Hematopoietic multipotent progenitor cell treated with erythropoietin and hydrocortisone succinate and interleukin-3 and kit ligand, for 6 days (in vitro differentiated cells): ENCODE data around the gene PTPRD.
"Not testable (repeated sequence)": the region's sequence is repeated elsewhere in the genome, so short reads cannot be mapped to it uniquely, and the experiment has no call there.

Experiments used
- DNase-seq: peaks from one replicate; pipeline ENCODE4 v3.0.0-alpha.2; 2015

The PTPRD gene

DNA sequence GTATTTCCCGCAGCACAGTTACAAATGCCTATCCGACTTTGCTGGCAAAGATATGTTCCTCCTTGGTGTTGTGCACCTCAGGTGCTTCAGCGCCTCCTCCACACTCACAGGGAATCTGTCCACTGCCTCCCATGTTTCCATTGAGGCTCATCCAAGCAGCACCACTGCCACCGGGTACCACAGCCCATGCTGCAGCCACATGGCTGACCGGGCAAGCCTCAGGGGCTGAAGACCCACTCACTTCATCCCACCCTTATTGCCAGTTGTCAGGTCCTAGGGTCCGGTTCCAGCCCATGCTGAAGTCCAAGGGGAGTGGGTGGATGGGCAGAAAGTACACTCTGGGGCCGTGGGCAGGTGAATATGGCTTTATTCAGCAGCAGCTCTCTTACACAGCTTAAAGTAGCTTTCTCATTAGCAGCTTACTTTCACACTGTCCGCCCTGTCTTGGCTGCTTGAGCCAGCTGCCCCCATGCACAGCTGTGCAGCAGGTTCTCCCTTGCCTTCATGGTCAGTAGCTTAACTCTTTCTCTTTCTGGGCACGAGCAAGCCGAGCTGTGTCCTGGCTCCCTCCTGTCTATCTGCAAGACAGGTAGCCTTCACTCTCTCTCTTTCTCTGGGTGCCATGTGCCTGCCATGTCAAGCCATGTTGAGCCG is 1052.3 kb downstream of the PTPRD start:
- DNase-seq: no peak

DNA sequence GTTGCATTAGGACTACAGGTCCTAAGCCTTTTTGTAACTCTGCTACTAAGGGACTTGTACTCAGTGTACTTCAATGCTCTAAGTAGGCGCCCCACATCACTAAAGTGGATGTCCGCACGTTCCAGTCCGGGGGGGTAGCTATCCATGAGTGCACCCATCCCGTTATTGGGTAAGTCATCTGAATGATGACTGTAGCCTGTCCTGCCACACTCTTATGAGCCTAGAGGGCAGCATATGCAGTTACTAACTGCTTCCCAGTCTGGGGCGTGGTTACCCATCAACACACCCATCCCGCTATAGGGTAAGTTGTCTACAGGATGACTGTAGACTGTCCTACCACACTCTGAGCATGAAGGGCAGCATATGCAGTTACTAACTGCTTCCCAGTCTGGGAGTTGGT is 1053.9 kb downstream of the PTPRD start:
- no peak for DNase-seq

DNA sequence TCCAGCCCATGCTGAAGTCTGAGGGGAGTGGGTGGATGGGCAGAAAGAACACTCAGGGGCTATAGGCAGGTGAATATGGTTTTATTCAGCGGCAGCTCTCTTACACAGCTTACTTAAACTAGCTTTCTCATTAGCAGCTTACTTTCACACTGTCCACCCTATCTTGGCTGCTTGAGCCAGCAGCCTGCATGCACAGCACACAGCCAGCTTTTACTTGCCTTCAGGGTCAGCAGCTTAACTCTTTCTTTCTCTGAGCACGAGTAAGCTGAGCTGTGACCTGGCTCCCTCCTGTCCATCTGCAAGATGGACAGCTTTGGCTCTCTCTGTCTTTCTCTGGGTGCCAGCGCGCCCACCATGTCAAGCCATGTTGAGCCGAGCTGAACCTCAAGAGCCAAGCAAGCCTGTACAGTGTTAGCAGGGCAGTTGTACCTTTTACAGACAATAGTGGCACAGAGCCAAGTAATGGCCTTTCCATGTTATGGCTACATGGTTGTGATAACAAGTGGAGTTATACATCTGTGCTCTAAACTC is 1054.9 kb downstream of the PTPRD start:
- DNase-seq: no peak

DNA sequence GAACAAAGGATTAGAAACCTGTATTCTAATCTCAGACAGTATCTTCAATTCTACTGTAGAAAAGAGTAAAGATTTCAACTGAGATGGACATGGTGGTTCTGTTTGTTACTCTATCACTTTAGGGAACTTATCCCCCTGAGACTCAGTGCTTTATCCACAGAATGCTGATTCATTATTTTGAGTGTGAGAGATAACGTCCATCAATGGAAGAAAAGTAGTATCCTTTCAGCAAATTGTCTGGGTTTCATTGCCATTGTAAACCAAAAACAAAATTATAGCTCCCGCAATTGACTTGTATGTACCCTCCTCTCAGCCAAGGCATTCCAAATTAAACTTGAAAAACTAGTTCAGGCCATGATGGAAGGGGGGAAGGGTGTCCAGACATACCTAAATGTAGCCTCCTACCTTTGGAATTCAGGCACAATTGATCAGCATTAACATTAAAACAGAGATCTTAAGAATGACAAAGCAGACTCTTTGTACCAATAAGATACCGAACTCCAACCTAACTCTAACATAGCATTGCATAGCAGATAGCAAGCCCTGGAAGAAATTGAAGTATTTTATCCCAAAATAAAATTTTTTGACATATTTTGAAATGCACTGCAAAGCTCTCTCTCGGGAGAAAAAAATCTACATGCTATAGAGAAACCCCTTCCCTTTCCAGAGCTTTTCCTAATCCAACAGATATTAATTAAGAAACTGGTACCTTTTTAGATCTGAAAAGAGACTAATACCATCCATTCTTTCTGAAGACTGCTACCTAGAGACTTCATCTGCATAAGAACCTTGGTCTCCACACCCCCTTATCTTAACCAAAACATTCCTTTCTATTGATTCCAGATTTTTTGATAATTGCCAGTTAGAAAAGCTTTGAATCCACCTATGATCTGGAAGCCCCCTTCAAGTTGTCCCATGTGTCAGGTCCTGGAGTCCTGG is 1055.7 kb downstream of the PTPRD start:
- no peak for DNase-seq

DNA sequence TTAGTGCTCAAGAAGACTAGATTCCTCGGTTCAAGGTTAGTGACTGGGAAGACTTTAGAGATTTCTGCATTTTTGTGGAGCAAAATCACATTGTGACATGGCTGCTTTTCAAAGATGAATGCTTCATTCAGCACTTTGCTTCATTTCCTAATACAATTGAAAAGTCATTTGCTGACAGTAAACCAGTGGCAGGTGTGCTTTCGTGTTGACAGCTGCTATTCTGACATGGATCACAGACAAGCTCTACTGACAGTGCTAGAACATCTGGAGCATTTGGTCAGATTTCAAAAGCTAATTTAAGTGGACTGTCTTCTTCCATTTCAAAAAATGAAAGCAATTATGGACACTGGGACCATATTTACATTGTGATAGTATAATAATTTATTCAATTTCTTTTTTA is 1060.1 kb downstream of the PTPRD start:
- DNase-seq: no peak

DNA sequence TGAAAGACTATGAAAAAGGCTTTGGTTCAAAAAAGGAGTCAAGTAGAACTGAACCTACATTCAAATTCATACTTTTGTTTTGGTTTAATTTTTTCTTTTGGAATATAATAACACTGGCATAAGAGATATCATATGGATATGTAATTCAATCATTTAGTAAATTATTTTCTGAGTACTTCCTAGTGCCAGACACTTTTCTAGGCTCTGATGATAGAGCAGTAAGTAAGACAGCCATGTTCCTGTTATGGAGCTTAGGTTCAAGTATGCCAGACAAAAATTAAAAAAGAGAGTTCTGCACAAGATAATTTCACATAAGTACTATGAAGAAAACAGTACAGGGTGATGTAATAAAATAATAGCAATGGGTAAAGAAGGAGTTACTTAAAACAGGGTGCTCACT is 1074.0 kb downstream of the PTPRD start:
- no peak for DNase-seq

DNA sequence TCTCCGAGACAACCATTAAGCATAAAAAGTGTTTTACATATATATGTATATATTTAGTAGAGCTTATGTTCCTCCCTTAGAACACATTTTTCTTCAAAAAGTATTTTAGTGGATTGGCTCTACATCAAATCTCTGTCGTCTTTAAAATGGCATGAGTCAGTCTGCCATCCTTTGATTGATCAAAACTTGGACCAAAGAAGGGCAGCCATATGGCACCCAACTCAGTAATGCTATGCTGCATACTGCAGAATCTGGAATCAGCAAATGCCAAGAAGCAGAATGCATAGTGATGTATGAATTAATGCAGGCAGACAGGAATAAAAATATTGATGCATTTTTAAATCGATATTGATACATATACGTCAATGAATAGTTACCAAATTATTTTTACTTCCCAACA is 1074.4 kb downstream of the PTPRD start:
- DNase-seq: no peak

DNA sequence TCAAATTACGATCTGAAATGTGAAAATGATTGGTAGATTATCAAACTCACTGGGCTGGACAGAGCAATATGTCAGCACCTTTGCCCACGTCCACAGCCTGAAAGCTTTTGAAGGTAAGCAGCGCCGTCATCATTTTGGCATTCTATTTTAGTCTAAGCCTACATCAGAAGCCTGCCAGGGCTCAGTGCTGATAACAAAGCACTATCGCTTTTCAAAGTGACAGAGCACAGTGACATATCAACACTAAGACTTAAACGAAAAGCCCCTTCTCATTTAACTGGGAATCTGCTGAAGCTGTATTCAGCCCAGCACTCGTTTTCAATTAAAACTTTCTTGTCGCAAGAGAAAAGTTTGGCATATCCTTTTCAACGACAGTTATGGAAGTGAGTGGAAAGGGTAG is 1076.3 kb downstream of the PTPRD start:
- no peak for DNase-seq

DNA sequence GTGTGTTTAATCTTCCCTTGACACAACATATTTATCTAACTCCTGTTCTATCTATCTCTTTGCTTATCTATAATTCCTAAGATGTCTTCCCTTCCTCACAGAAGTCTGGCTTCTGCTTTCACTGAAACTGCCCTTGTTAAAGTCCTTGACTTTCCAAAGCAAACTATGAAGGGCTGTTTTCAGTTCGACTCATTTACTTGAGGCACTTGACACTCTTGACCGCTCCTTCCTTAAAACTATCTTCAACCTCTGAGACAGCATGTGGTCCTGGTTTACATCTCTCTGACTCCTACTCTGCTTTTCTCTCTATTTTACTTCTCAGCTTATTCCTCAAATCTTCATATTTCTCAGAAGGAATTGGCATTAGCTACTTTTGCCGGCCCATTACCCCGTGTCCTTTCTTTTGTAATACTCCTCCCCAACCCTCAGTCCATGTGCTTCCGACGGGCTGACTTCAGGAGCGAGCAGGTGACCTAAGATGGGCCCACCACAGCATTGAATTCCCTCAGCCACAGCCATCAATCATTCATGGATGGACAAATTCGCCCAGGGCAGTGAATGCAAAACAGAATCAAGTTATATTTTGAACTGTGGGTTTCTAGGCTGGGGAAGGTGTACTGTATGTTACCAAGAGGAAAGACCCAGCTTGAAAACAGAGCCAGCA is 1089.2 kb downstream of the PTPRD start:
- no peak for DNase-seq

DNA sequence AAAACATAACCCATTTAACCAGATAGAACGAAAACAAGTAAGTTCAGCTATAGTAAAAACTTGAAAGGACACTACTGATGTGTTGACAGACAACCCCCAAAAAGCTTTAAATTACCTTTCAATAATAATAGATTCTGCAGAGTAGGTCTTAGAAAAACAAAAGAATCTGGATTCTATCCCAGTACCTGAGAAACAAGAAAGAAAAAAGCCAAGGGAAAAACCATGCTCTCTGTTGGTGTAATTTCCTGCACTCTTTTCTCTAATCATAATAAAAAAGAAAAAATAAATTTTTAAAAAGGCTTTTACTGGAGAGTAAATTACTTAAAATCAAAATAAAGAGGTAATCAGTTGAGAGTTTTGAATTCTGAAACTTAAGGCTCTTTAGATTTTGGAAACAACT is 1090.4 kb downstream of the PTPRD start:
- no peak for DNase-seq

DNA sequence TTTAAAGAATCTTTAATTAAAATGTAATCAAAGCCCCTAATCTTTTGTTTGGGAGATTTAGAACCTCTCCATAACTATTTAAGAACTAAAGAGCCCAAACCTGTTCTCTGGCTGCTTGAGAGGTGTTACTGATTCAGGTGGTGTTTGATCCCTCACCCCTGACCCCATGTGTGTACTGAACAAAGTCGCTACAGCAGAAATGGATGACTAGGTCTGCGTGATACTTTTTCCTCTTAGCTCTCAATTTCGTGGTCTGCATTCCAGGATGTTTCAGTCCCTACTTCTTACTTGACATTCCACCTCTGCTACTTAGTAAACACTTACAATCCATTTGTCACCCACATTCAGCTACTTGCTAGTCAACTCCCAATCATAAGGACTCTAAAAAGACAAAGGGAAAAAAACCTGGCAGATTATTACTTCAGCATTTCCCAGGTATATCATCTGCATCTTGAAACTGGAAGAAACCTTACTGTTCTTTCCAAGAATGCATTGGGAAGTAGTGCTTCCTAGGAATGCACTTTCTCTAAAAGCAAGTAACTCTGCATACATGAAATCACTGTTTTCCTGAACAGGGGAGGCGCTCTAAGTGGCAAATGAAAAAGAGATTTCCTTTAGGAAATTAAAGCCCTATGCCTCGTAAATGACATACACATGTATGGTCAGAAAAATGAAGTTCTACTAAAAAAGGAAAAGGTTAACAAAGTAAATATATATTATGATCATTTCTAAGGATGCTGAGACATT is 1091.6 kb downstream of the PTPRD start:
- DNase-seq: no peak

DNA sequence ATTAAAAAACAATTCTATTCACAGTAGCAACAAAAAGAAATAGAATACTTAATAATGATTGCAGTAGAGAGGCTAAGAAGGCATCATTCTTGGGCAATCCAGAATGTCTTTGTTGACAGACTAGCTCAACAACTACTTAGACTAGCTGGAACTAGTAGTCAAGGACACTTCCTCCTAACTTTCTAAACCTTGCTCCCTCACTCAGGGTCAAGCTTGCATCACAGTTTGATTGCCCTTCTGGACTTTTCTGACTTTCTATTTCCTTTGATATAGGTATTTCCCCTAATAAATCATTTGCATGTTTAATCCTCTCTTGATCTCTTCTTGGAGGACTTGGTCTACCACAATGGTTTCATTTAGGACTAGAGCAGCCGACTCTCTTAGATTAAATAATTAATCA is 1107.9 kb downstream of the PTPRD start:
- no peak for DNase-seq

DNA sequence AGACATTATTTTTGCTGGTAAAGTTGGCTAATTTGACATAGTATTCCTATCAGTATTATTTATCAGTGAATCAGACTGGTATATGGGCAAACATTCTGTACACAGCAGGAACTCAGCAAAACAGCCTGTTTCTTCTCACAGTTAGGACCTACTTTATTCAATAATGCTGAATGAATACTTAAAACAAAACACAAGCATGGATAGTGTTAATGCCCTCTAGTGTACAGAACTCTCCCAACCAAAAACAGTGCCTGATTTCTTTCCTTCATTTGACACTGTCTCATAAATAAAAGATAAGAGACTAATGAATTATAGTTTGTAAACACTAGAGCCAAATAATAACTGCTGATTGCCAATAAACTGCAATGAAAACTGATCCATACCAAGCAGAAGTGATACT is 1113.3 kb downstream of the PTPRD start:
- DNase-seq: no peak

DNA sequence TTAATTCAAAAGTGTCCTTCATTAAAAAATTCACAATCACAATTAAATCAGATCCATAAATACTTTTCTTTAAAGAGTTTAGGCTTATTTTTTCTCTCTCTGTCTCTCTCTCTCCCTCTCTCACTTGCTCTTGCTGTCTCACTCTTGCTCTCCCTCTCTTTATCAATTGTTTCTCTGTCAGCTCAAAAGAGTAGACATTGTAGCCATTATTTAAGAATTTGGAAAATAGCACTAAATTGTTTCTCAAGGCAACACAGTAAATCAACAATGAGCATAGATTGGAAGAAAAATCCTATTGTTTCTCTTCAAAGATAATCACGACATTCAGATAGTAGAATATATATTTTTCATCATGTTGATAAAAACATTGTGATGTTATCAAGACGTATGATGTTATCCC is 1114.0 kb downstream of the PTPRD start:
- no peak for DNase-seq

DNA sequence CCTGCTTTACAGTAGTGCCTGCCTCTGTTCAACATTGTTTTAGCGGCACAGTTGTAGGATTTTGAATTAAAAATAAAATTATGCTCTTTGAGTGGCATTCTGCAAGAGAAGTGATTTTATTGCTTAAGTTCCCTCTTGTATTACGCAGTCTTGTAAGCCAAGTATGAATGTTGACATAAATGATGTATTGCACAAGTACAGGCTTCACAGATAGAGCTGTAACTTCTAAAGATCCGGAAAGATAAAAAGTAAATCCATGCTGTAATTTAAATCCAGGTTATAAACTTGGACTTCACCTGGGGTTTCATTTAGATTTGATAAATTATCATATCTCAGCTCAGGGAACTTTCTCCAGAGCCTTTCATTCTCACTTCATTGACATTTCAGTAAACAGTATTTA is 1114.7 kb downstream of the PTPRD start:
- DNase-seq: no peak

DNA sequence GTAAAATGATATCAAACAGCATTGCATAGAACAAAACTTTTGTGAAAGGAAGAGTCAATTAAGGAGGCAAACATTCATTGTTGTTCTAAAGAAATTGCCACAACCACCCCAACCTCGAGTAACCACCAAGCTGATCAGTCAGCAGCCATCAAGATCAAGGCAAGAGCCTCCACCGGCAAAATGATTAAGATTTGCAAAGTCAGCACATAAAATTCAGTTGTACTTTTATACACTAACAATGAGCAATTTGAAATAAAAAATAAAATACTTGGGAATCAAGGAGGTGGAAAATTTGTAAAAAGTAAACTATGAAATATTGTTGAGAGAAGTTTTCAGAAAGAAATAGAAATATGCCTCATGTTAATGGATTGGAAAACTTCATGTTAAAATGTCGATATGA is 1118.5 kb downstream of the PTPRD start:
- DNase-seq: no peak

DNA sequence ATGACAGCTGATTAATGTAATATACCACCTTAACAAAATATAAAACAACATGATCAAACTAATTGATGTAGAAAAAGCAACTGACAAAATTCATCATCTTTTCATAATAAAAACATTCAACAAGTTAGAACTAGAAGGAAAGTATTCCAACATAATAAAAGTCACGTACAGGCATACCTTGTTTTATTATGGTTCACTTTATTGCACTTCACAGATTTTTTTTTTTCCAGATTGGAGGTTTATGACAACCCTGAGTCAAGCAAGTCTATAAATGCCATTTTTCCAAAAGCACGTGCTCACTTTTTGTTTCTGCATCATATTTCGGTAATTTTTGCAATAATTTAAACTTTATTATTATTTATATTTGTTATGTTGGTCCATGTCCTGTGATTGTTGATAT is 1120.3 kb downstream of the PTPRD start:
- DNase-seq: no peak

DNA sequence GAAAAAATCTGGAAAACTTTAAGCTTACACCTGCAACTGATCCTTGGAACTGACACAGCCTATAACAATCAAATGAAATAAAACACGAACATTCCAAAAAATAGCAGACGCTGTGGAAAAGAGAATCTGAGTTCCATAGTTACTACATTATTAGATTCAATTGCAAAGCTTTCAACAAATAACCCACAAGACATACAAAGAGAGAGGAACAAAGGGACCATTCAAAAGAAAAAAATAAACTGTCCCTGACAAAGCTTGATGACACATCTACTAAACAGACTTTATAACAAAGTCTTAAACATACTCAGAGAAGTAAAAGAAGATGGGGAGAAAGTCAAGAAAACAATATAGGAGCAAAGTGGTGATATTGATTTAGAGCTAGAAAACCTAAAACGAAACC is 1123.6 kb downstream of the PTPRD start:
- DNase-seq: no peak

DNA sequence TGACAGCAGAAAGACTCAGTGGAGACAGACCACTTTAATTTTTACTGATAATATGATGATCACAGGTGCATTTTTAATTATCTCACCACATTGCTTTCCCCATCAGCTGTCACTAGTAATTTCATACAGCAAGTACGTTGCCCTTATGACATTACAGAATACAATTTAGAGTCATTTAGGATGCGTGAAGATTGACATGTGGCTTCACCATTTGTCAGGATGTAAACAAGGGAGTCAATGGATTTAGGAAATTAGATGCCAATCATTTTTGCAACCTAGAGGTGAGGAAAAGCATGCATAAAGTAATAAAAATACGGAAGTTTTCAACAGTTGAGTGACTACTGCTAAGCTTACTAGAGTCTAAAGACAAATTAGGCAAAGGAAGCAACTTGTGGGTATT is 1129.6 kb downstream of the PTPRD start:
- no peak for DNase-seq

DNA sequence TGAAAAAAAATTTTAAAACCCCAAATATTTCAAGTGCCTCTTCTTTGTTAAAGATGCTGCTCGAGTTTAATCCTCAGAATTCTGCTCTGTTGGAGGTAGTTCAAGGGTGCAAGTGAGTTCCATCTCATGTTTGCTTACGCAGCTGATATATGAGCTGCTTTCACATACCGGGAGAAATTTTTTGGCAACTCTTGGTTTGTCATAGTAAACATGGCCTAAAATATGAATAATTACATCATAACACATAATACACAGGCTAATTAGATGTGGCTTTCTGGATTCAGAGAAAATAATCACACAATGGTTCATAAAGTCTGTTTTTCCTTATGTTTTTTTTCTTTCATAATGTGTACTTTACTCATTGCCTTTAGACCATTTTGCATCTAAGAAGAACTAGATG is 1134.1 kb downstream of the PTPRD start:
- no peak for DNase-seq

DNA sequence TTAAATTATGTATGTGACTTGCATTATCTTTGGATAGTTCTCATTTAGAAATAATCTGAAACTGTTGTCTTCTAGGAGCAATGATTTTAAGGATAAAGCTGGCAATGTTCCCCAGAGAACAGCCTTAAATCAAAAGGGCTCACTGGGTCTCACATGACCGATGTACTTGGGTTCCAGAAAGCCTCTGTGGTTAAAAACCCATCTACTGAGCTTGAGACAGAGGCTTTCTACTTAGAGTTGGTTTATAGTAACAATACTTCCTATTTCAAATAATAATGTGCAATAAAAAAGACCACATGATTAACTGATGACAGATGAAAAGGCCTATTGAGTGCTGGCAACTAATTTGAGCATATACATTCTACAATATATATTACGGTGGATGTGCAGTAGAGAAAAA is 1143.5 kb downstream of the PTPRD start:
- DNase-seq: no peak

DNA sequence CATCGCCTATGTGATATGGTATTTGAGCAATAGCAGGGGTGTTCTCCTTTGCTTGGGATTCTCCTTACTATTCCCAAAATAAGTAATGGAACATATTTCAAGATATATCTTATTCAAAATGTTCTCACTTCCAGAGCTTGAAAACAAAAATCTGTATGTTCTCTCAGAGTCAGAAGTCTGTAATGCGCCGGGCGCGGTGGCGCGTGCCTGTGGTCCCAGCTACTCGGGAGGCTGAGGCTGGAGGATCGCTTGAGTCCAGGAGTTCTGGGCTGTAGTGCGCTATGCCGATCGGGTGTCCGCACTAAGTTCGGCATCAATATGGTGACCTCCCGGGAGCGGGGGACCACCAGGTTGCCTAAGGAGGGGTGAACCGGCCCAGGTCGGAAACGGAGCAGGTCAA is 1170.9 kb downstream of the PTPRD start:
- not testable (repeated sequence) for DNase-seq

DNA sequence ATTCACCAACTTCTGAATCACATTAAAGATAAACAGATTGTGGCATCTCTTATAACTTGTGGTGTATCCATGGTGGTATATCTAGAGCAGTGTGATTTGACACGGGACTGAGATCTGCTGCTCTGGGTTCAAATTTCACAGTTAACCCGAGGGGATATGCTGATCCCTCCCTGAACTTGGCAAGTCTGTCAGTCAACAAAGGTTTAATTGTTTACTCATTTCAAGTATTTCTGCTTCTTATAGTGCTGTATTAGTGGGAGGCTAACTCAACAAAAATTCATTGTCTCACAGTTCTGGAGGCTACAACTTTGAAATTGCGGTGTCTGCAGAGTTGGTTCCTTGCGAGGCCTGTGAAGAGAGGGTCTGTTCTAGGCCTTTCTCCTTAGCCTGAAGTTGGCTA is 1175.2 kb downstream of the PTPRD start:
- no peak for DNase-seq
